Pulmonary artery endothelial cell (primary cell): Measurements from ENCODE around the gene TMCO6. TPM values are rescaled to one million over a fixed set of nuclear protein-coding genes. Genes with fewer than 3 reads are reported as not detected.
A peak's percentile ranks its signal among the peaks of the same experiment; 100 is the strongest.

Source experiments
- DNase-seq: peaks from one replicate; pipeline ENCODE4 v3.0.0-alpha.2; 2011; ENCODE audit warnings: low read depth, low spot score
- total RNA-seq: library from RNA; depleted of rRNA; stranded (reverse); fragments of >200 nt; gene quantifications from 2 replicates; pipeline ENCODE4 v1.2.3, GENCODE V29; 2014

The TMCO6 gene
- total RNA-seq, 1 donor from 2014 or later, result 13.5 TPM

DNA sequence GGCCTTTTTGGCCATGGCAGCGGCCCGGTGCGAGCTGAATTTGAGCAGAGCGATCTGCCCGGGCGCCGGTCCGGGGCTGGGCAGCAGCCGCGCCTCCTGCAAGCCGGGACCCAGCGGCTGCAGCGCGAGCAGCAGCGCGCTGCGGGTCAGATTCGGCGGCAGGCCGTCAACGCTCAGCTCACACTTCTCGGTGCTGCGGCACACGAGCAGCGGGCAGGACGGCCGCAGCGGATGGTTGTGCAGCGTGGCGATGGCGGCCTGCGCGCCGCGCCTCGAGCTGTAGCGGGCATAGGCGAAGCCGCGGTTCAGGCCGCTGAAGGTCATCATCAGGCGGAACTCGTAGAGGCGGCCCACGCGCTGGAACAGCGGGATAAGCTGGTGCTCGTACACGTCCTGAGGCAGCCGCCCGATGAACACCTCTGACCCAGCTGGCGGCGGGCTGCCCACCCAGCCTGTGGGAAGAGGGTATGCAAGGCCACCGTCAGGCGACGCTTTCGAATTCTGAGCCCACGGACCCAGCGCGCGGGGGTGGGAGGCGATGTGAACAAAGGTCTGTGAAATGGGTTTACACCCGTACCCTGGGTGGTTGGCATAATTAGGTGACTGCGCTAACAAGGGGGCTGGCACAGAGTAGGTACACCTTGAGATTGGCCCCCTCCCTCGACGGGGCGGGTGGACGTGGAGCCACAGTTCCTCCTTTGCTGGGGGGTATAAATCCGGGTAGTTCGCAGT is 33.4 kb downstream of the TMCO6 start:
- no peak for DNase-seq

DNA sequence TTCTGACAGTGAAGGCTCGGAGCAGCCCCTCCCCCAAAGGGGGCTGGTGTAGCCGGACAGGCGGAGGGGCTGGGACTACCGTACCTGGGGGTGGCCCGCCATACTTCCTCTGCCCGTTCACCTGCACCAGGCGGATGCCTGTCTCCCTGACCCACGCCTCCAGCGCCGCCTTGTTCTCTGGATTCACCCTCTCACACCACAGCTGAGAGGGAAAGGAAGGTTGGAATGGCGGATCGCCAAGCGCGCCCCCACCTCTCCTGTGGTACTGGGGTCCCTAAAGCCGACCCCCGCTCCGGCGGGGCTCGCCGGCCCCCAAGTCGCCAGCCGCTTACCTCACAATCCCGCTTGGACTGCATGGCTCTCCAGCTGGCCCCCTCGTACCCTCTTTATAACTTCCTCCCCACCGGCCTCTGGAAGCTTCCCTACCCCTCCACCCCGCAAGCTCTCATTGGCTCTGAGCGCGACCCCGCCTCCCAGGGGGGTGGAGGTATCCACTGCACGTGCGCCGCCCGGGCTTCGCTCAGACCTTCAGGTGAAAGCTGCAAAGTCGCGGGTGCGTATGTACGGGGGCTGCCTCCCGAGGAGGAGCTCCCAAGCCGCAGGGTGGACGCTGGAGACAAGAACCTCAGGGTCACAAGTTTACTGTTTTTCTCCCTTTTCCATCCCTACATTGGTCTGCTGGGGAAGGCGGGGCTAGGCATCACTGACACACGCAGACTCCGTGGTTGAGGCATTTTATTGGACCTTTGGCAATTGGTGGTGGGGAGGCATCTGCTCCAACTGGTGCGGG is 34.1 kb downstream of the TMCO6 start, which contains the start of gene DND1:
Gene DND1 (minus strand): TSS at position 390 of the 790 bp plus-strand sequence. CDS start 34 bp downstream, at position 356.
- no peak for DNase-seq

DNA sequence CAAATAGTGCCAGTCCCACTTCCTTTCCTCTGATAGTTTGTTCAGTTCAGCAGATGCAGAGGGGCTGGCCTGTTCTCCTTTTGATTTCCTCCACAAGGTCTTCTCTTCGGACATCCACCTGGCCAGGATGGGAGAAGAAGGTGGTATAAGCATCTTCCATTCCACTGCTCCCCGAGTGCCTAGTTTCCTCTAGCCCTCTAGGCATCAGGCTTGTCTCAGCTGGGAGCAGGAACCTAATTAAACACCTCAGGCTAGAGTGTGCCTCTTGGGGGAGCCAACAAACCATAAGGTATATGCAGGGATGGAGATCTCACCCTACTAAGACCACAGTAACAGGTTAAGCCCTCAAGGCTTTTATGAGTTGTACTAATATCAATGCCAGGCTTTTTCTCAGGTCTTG is 35.0 kb downstream of the TMCO6 start:
- DNase-seq, result no peak

DNA sequence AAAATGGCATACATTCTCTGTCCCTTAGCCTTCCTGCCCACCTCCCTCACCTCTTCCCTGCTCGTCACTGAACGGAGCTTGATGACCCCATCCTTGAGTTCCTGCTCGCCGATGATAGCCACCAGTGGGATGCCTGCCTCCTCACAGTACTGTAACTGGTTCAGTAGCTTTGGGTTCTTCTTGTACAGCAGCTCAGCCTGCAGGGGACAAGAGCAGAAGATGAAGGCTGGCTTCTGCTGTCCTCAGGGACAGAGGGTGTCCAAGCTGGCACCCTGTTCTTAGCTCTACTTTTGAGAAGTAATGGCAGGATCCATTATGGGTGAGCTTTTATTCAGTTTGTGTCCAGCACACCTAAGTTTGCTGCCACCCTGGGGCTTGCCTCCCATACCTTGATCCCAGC is 35.4 kb downstream of the TMCO6 start:
- no peak for DNase-seq

DNA sequence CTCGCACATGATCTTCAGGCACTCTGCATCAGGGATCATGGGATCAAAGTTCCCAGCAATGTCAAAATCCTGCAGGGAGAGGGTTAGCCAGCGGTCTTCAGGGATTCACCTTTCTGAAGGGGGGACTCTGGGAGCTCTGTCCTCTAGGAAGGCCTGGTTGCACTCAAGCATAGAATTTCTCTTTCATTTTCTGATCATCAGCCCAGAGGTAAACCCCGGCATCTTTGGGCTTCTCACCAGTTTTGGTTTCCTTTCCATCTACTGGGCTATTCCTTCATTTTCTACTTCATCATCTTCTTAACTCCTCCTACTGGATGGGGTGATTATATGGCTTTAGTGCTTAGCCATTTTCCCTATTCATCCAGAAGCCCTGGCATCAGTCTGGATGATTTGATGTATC is 38.7 kb downstream of the TMCO6 start:
- no peak for DNase-seq

DNA sequence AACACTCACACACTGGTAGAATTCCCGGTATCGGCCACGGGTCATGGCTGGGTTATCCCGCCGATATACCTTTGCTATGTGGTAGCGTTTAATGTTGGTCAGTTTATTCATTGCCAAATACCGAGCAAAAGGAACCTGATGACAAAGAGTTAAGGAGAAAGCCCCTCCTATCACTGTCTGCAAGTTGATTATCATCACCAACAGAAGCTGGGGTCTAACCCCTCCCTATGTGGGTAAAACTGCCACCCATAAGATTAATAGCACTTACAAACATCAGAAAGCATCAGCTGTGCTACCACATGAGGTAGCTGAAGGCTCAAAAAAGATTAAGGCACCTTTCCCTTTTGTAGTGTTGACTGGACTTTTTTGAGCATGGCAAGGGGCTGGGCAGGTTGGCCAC is 39.7 kb downstream of the TMCO6 start:
- DNase-seq, result no peak

DNA sequence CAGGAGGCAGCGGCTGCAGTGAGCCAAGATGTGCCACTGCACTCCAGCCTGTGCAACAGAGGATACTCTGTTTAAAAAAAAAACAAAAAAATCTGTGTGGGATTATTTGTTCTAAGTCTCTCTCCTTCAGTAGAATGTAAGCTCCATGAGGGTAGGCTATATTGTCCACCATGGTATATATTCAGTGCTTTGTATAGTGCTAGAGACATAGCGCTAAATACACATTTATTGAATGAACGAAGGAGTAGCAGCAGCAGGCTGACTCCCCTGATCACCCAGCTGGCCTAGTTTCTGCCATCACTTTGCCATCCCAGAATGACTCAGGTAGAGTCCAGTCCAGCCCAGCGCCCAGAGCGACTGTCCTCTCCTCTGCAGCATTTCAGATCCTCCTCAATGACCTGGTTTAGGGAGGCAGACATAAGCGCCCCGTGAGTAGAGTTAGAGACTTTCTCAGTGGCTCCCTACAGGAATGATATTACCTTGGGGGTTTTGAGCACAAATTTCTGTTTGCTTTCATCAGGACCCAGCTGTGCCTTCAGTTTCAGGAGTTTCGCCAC is 51.2 kb downstream of the TMCO6 start:
- no peak for DNase-seq

DNA sequence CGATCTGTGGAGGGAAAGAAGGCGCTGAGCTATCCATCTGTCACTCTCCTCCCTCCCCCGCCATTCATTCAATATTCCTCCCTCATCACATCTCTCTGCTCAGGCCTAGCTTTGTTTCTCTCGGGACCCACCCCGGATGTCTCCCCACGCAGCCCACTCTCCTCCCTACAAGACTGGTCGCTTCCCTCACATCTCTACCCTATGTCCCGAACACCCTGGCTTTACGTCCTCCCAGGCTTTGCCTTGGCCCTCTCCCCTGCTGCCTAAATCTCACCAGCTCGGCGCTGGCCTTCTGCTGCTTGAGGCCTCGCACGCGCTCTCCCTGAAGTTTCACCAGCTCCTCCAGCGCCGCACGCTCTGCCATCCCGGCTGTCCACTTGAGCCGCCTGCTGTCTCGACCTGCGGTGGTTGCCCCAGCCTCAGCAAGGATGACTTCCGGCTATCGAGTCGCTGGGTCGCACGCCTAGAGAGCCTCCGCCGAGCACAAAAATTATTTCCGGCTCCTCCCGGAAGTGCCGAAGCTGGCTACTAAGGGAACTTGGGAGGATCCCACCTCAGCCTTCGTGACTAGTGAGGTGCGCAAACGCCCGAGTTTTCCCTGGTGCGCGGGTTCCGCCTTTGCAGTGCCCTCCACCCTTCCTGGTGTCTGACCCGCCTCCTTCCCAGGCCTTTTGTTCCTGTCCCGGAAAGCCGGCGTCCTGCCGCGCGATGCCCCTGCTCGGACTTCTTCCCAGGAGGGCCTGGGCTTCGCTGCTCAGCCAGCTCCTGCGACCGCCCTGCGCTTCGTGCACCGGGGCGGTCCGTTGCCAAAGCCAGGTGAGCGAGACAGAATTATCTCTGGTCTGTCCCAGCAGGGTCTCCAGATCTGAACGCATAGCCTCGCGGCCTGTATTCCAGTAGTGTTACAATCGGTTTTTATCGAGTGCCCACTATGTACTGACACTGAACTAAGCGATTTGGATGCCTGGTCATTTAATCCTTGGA is 52.0 kb downstream of the TMCO6 start, which contains the start of the genes HARS1 and HARS2:
Gene HARS1 (minus strand): TSS at position 430 of the 984 bp plus-strand sequence. CDS start 66 bp downstream, at position 364.
Gene HARS2 (plus strand): TSS at position 515 of the 984 bp plus-strand sequence. CDS start 194 bp downstream, at position 709.
- DNase-seq, result peak; percentile 81

DNA sequence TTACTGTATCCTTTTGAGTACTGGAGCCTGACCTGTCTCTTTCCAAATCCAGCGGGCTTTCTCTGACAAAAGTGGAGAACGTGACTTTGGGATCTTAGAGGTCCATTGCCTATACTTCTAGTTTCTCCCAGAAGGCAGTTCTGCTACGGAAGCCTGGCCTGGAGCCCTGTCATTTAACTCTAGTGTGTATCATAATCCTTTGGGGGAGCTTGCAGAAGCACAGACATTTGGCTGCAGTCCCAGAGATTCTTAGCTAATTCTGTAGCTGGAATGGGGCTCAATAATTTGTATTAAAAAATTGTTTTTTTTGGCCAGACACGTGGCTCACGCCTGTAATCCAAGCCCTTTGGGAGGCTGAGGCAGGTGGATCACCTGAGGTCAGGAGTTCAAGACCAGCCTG is 55.0 kb downstream of the TMCO6 start:
- DNase-seq, result no peak

Other genes starting within 250 kb of the TMCO6 start
- gene ANKHD1, start 237.6 kb upstream of the TMCO6 start, total RNA-seq, result 59.8 and 89.8 TPM in 2 replicates
- gene EIF4EBP3, start 91.8 kb upstream of the TMCO6 start, total RNA-seq, result 1.4 and 1.8 TPM in 2 replicates
- 19.7 and 28.1 TPM in 2 replicates for gene SRA1, start 82.0 kb upstream of the TMCO6 start, total RNA-seq
- 5.1 and 5.5 TPM in 2 replicates for gene APBB3, start 74.9 kb upstream of the TMCO6 start, total RNA-seq
- gene SLC35A4, start 74.6 kb upstream of the TMCO6 start, total RNA-seq, result 22.6 and 30.7 TPM in 2 replicates
- gene CD14, start 6.3 kb upstream of the TMCO6 start, total RNA-seq, result 0.26 and 0.49 TPM in 2 replicates
- gene NDUFA2, start 8.2 kb downstream of the TMCO6 start, total RNA-seq, result 40.1 and 48.5 TPM in 2 replicates
- gene IK, start 8.4 kb downstream of the TMCO6 start, total RNA-seq, result 77.4 and 95.0 TPM in 2 replicates
- 29.9 and 39.3 TPM in 2 replicates for gene WDR55, start 25.5 kb downstream of the TMCO6 start, total RNA-seq
- gene DND1, start 34.1 kb downstream of the TMCO6 start, total RNA-seq, result 0.13 and 0.28 TPM in 2 replicates
- gene HARS1, start 51.9 kb downstream of the TMCO6 start, total RNA-seq, result 92.7 and 110 TPM in 2 replicates
- 26.9 and 39.8 TPM in 2 replicates for gene HARS2, start 52.0 kb downstream of the TMCO6 start, total RNA-seq
- 53.5 and 75.7 TPM in 2 replicates for gene ZMAT2, start 61.0 kb downstream of the TMCO6 start, total RNA-seq
- 0.04 TPM in 1 of 2 replicates, not detected in the other for gene PCDHA1, start 146.7 kb downstream of the TMCO6 start, total RNA-seq
- 0.07 and 0.21 TPM in 2 replicates for gene PCDHA2, start 155.4 kb downstream of the TMCO6 start, total RNA-seq
- 0.18 and 0.26 TPM in 2 replicates for gene PCDHA3, start 161.6 kb downstream of the TMCO6 start, total RNA-seq
- 0.26 and 0.42 TPM in 2 replicates for gene PCDHA4, start 167.6 kb downstream of the TMCO6 start, total RNA-seq
- gene PCDHA5, start 182.2 kb downstream of the TMCO6 start, total RNA-seq, result 0.04 and 0.07 TPM in 2 replicates
- 0.40 and 0.88 TPM in 2 replicates for gene PCDHA6, start 188.5 kb downstream of the TMCO6 start, total RNA-seq
- gene PCDHA7, start 194.8 kb downstream of the TMCO6 start, total RNA-seq, result 0.25 and 0.33 TPM in 2 replicates
- gene PCDHA8, start 201.7 kb downstream of the TMCO6 start, total RNA-seq, result under 0.01 and 0.04 TPM in 2 replicates
- gene PCDHA9, start 208.9 kb downstream of the TMCO6 start, total RNA-seq, result 0.04 TPM in 1 of 2 replicates, not detected in the other
- 0.07 and 0.35 TPM in 2 replicates for gene PCDHA10, start 216.4 kb downstream of the TMCO6 start, total RNA-seq
- 0.04 and 0.07 TPM in 2 replicates for gene PCDHA11, start 229.5 kb downstream of the TMCO6 start, total RNA-seq
- 0.07 TPM in 1 of 2 replicates, not detected in the other for gene PCDHA12, start 235.9 kb downstream of the TMCO6 start, total RNA-seq
- gene PCDHA13, start 242.7 kb downstream of the TMCO6 start, total RNA-seq, result under 0.01 and 0.04 TPM in 2 replicates